SK-N-SH (cell line): ENCODE results near the gene GMPPA. TPM values are rescaled to one million over a fixed set of nuclear protein-coding genes. Genes with fewer than 3 reads are reported as not detected.
A peak's percentile ranks its signal among the peaks of the same experiment; 100 is the strongest.

Source experiments
- CTCF ChIA-PET: fragments of 300-600, 350-600 bp; formaldehyde crosslinking; extraction: SDS; loops from one replicate; lab custom pipeline; 2021; lab: Yijun Ruan, JAX
- POLR2A ChIA-PET: fragments of 350-600 bp; sonication (Branson Sonifier 250); formaldehyde crosslinking; extraction: SDS; loops from one replicate; lab custom pipeline; 2020; ENCODE audit warnings: antibody characterized with exemption, inconsistent platforms; lab: Yijun Ruan, JAX
- DNase-seq: peaks from one replicate; pipeline ENCODE4 v3.0.0; 2012
- H2AFZ ChIP-seq: fragments of 200-600 bp; sonication (generic); 2 replicates; pipeline ENCODE4 v1.8.1; 2016; ENCODE audit warnings: antibody characterized with exemption, mild to moderate bottlenecking, low read depth
- H3F3A ChIP-seq: fragments of 200-600 bp; sonication (generic); replicated peaks from 2 replicates; pipeline ENCODE3; 2016; ENCODE audit warnings: antibody characterized with exemption, mild to moderate bottlenecking; ENCODE audit not compliant: insufficient read depth
- H3K27ac ChIP-seq, 2 experiments: fragments of 200-500 bp in 1 of 2; fragments of 200-600 bp in 1 of 2; sonication (Bioruptor generic) in 1 of 2; sonication (generic), shearing (Covaris generic) in 1 of 2; 2 replicates each; pipeline versions ENCODE4 v1.5.1 to v1.6.1; 2014 to 2016; ENCODE audit warnings: low read depth in 2 of 2, inconsistent platforms in 1 of 2, low read length in 1 of 2, mild to moderate bottlenecking in 1 of 2, mixed read lengths in 1 of 2
- H3K27me3 ChIP-seq: fragments of 200-600 bp; sonication (generic), shearing (Covaris generic); 2 replicates; pipeline ENCODE4 v1.6.1; 2016; ENCODE audit warnings: mixed run types; ENCODE audit not compliant: insufficient read depth
- H3K36me3 ChIP-seq, 2 experiments: fragments of 200-500 bp in 1 of 2; fragments of 200-600 bp in 1 of 2; sonication (Bioruptor generic) in 1 of 2; sonication (generic) in 1 of 2; replicated peaks in 1 of 2; 2 replicates each; pipeline versions ENCODE3 to v1.5.1; 2014 to 2016; ENCODE audit warnings: low read length in 1 of 2, mild to moderate bottlenecking in 1 of 2; ENCODE audit not compliant: insufficient read depth in 2 of 2, control insufficient read depth in 1 of 2
- H3K4me1 ChIP-seq, 2 experiments: fragments of 200-500 bp in 1 of 2; fragments of 200-600 bp in 1 of 2; sonication (Bioruptor generic) in 1 of 2; sonication (generic), shearing (Covaris generic) in 1 of 2; 2 replicates each; pipeline versions ENCODE4 v1.5.1 to v1.6.1; 2014 to 2016; ENCODE audit warnings: low read depth in 1 of 2, low read length in 1 of 2, mixed run types in 1 of 2; ENCODE audit not compliant: insufficient read depth in 2 of 2, control insufficient read depth in 1 of 2
- H3K4me2 ChIP-seq: fragments of 200-600 bp; sonication (generic), shearing (Covaris generic); 2 replicates; pipeline ENCODE4 v1.6.1; 2017; ENCODE audit warnings: mixed run types
- H3K4me3 ChIP-seq, 2 experiments: fragments of 200-500 bp in 1 of 2; fragments of 200-600 bp in 1 of 2; sonication (Bioruptor generic) in 1 of 2; sonication (generic), shearing (Covaris generic) in 1 of 2; 2 replicates each; pipeline versions ENCODE4 v1.5.1 to v1.8.1; 2014 to 2016; ENCODE audit warnings: low read depth in 2 of 2, inconsistent platforms in 1 of 2, low read length in 1 of 2, mild to moderate bottlenecking in 1 of 2, mixed read lengths in 1 of 2, moderate library complexity in 1 of 2
- H3K79me2 ChIP-seq: fragments of 200-600 bp; sonication (generic); 2 replicates; pipeline ENCODE4 v1.8.1; 2017; ENCODE audit warnings: mild to moderate bottlenecking; ENCODE audit not compliant: insufficient read depth
- H3K9ac ChIP-seq: fragments of 200-600 bp; sonication (generic); 2 replicates; pipeline ENCODE4 v1.6.1; 2017; ENCODE audit warnings: mixed run types
- H3K9me2 ChIP-seq: fragments of 200-600 bp; sonication (generic); 2 replicates; pipeline ENCODE4 v1.6.1; 2017; ENCODE audit warnings: mixed run types
- H3K9me3 ChIP-seq: fragments of 200-600 bp; sonication (generic); 2 replicates; pipeline ENCODE4 v1.6.1; 2017; ENCODE audit warnings: mixed run types, mild to moderate bottlenecking, moderate library complexity
- H4K20me1 ChIP-seq: fragments of 200-600 bp; sonication (generic); 2 replicates; pipeline ENCODE4 v1.6.1; 2017; ENCODE audit warnings: mild to moderate bottlenecking, mixed run types; ENCODE audit not compliant: insufficient read depth
- CHD2 ChIP-seq: fragments of 150-350 bp; IDR thresholded peaks from 2 replicates; pipeline ENCODE4 v1.6.1; 2018; ENCODE audit warnings: low read length; ENCODE audit not compliant: partially characterized antibody
- ELF1 ChIP-seq: IDR thresholded peaks from 2 replicates; pipeline ENCODE4 v1.4.0; 2012
- EP300 ChIP-seq, 2 experiments: IDR thresholded peaks; 2 replicates each; pipeline versions ENCODE4 v1.4.0 to v1.6.1; 2012; ENCODE audit warnings: borderline replicate concordance in 1 of 2, low read depth in 1 of 2, low read length in 1 of 2
- EZH2phosphoT487 ChIP-seq: fragments of 200-600 bp; sonication (generic); IDR thresholded peaks from 2 replicates; pipeline ENCODE4 v1.6.1; 2017; ENCODE audit warnings: low read depth, mixed run types, mild to moderate bottlenecking, antibody characterized with exemption, moderate library complexity, borderline replicate concordance
- FOSL2 ChIP-seq: IDR thresholded peaks from 2 replicates; pipeline ENCODE4 v1.4.0; 2012; ENCODE audit warnings: low read depth, mild to moderate bottlenecking, moderate library complexity, borderline replicate concordance
- FOXM1 ChIP-seq: IDR thresholded peaks from 2 replicates; pipeline ENCODE4 v1.4.0; 2012; ENCODE audit warnings: low read depth, mild to moderate bottlenecking
- GABPA ChIP-seq: IDR thresholded peaks from 2 replicates; pipeline ENCODE4 v1.4.0; 2012; ENCODE audit warnings: low read depth, mild to moderate bottlenecking
- GATA2 ChIP-seq: sonication (generic); formaldehyde crosslinking; IDR thresholded peaks from 2 replicates; pipeline ENCODE4 v1.5.0; 2020; ENCODE audit warnings: mild to moderate bottlenecking, missing genetic modification reagents
- MXI1 ChIP-seq: IDR thresholded peaks from 2 replicates; pipeline ENCODE4 v1.6.1; 2012; ENCODE audit warnings: mild to moderate bottlenecking, low read depth, low read length, improper control_type of control experiment
- NFIC ChIP-seq: IDR thresholded peaks from 2 replicates; pipeline ENCODE4 v1.4.0; 2012; ENCODE audit warnings: borderline replicate concordance
- POLR2AphosphoS5 ChIP-seq: IDR thresholded peaks from 2 replicates; pipeline ENCODE4 v1.6.1; 2012; ENCODE audit warnings: low read depth, low read length
- RCOR1 ChIP-seq: fragments of 150-350 bp; IDR thresholded peaks from 2 replicates; pipeline ENCODE4 v1.6.1; 2017; ENCODE audit warnings: antibody characterized with exemption, low read length
- SIN3A ChIP-seq: IDR thresholded peaks from 2 replicates; pipeline ENCODE4 v1.6.1; 2012; ENCODE audit warnings: low read depth, mild to moderate bottlenecking, low read length, moderate library complexity, borderline replicate concordance
- SMC3 ChIP-seq: IDR thresholded peaks from 2 replicates; pipeline ENCODE4 v1.6.1; 2012; ENCODE audit warnings: low read depth, low read length, improper control_type of control experiment
- TAF1 ChIP-seq: IDR thresholded peaks from 2 replicates; pipeline ENCODE4 v1.6.1; 2012; ENCODE audit warnings: low read depth, mild to moderate bottlenecking, low read length, moderate library complexity, borderline replicate concordance
- TCF12 ChIP-seq: IDR thresholded peaks from 2 replicates; pipeline ENCODE4 v1.4.0; 2012
- WGBS: methylation state at CpG from one replicate; pipeline ENCODE4 v1.1.6; 2017; ENCODE audit warnings: low lambda C conversion rate; 5-methylcytosine and 5-hydroxymethylcytosine counted together
- polyA plus RNA-seq, 3 experiments: library from polyadenylated mRNA; depleted of rRNA; stranded (reverse); fragments of >200 nt; gene quantifications; 2 replicates each; pipeline ENCODE4 v1.2.3, GENCODE V29; 2012
- TF ChIP-seq, protein P1 (sequence below): IDR thresholded peaks from 2 replicates; pipeline ENCODE4 v1.4.0; 2012; ENCODE audit warnings: low read depth
- TF ChIP-seq, protein P2 (sequence below): IDR thresholded peaks from 2 replicates; pipeline ENCODE4 v1.4.0; 2012; ENCODE audit warnings: low read depth, borderline replicate concordance
- TF ChIP-seq, protein P3 (sequence below): fragments of 150-350 bp; IDR thresholded peaks from 2 replicates; pipeline ENCODE4 v1.6.1; 2017; ENCODE audit warnings: antibody characterized with exemption, low read length, low read depth, borderline replicate concordance
- TF ChIP-seq, protein P4 (sequence below): IDR thresholded peaks from 2 replicates; pipeline ENCODE4 v1.4.0; 2012; ENCODE audit warnings: low read depth, borderline replicate concordance
- TF ChIP-seq, protein P5 (sequence below): fragments of 150-350 bp; IDR thresholded peaks from 2 replicates; pipeline ENCODE4 v1.6.1; 2016; ENCODE audit warnings: mild to moderate bottlenecking, low read depth, low read length
- TF ChIP-seq, protein P6 (sequence below): fragments of 200-600 bp; sonication (generic); IDR thresholded peaks from 2 replicates; pipeline ENCODE4 v1.6.1; 2017; ENCODE audit warnings: antibody characterized with exemption, mild to moderate bottlenecking, moderate library complexity

GMPPA gene
- polyA plus RNA-seq (2012; rRNA removed): 61.3 and 75.1 TPM in 2 replicates
- 27.7 and 39.9 TPM in 2 replicates for polyA plus RNA-seq (2012; cell fraction: cytosol; rRNA removed)
- 157 and 170 TPM in 2 replicates for polyA plus RNA-seq (2012; cell fraction: nucleus; rRNA removed)

DNA sequence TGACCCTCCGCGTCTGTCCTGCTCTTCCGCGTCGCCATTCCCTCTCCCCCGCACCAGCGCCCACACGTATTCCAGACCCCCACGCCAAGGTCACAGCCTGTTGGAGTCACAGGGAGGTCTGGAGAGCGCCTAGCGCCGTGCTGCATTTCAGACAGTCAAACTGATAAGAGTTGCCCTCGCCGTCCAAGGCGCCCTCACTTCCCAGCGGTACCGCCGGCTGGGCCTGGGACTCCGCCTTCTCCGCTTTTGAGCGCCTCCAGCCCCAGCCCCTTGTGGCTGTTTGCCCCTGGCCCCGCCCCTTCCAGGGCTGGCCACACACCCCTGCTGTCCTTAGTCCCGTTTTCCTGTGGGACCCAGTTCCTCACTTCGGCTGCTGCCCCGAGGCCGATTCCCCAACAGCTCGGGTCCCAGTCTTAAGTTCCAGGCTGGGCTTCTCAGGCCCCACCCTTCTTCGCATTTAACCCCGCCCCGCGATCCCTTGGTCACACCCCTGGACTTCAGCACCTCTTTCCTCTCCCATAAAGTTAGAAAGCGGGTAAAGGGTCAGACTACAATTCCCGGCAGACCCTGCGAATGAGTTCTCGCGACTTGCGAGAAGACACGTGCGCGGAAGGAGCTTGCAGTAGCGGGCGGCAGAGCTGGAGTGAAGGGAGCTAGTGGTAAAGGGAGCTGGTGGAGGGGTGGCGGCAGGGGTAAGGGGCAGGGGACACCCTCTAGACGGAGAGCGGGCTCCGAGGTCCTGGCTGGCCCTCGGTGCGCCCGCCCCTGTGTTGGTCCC is at the start of gene GMPPA:
Gene GMPPA, plus strand, starts transcription at position 612 of the 778 bp plus-strand sequence. CDS start 1,085 bp downstream, outside the sequence.
- Histone ChIP-seq H3K9me3 (no peaks in the 10 kb centered on the region), H3F3A (no peaks in the 10 kb centered on the region), H3K9me2 (no peaks in the 10 kb centered on the region), H2AFZ (peak within 1 kb of the TSS; percentile 78), H3K4me2 (peak within 1 kb of the TSS; percentile 98), H3K79me2 (peaks cover 20% of the 10 kb centered on the region), H3K27ac (peak within 1 kb of the TSS; percentile 81 to 99), H3K9ac (peak within 1 kb of the TSS; percentile 90), H3K4me3 (peak within 1 kb of the TSS; percentile 81 to 85), H3K27me3 (no peaks in the 10 kb centered on the region), H3K4me1 (peaks cover 16 to 68% of the 10 kb centered on the region in 2 experiments), H4K20me1 (no peaks in the 10 kb centered on the region), H3K36me3 (peaks cover 3 to 12% of the 10 kb centered on the region in 2 experiments)
- ChIA-PET POLR2A (interaction anchor here (0.6 to 4.6 kb wide), 14 partner anchors 9 to 1203 kb away, joined by 3 to 53 read pairs (median 6); partner anchors contain the start of genes ASIC4, CHPF and TMEM198), CTCF (interaction anchor here (0.8 to 62.1 kb wide), 5 partner anchors 4 to 110 kb away, joined by 3 to 2824 read pairs (median 7); partner anchors contain the start of genes ASIC4, CHPF, GMPPA and TMEM198)
- DNase-seq: peak; percentile 93
- 1% methylated on average over 42 of the region's 49 CpGs for WGBS
- TF ChIP-seq, protein P1, sequence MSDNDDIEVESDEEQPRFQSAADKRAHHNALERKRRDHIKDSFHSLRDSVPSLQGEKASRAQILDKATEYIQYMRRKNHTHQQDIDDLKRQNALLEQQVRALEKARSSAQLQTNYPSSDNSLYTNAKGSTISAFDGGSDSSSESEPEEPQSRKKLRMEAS: peak; percentile 72
- peak; percentile 88 for TF ChIP-seq MXI1
- TF ChIP-seq NFIC: no peak
- TF ChIP-seq, protein P2, sequence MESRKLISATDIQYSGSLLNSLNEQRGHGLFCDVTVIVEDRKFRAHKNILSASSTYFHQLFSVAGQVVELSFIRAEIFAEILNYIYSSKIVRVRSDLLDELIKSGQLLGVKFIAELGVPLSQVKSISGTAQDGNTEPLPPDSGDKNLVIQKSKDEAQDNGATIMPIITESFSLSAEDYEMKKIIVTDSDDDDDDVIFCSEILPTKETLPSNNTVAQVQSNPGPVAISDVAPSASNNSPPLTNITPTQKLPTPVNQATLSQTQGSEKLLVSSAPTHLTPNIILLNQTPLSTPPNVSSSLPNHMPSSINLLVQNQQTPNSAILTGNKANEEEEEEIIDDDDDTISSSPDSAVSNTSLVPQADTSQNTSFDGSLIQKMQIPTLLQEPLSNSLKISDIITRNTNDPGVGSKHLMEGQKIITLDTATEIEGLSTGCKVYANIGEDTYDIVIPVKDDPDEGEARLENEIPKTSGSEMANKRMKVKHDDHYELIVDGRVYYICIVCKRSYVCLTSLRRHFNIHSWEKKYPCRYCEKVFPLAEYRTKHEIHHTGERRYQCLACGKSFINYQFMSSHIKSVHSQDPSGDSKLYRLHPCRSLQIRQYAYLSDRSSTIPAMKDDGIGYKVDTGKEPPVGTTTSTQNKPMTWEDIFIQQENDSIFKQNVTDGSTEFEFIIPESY: peak; percentile 99
- TF ChIP-seq, protein P3, sequence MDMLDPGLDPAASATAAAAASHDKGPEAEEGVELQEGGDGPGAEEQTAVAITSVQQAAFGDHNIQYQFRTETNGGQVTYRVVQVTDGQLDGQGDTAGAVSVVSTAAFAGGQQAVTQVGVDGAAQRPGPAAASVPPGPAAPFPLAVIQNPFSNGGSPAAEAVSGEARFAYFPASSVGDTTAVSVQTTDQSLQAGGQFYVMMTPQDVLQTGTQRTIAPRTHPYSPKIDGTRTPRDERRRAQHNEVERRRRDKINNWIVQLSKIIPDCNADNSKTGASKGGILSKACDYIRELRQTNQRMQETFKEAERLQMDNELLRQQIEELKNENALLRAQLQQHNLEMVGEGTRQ: peak; percentile 55; the same call in 1 of the 2 replicates
- TF ChIP-seq, protein P4, sequence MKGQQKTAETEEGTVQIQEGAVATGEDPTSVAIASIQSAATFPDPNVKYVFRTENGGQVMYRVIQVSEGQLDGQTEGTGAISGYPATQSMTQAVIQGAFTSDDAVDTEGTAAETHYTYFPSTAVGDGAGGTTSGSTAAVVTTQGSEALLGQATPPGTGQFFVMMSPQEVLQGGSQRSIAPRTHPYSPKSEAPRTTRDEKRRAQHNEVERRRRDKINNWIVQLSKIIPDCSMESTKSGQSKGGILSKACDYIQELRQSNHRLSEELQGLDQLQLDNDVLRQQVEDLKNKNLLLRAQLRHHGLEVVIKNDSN: peak; percentile 88
- TF ChIP-seq CHD2: peak; percentile 100
- no peak for TF ChIP-seq FOSL2
- 0 out of 2 replicates have a peak, but pooled peaks have one; percentile 4 for TF ChIP-seq SMC3
- TF ChIP-seq EP300 (IDR thresholded peaks at IDR 0.05; ENCODE audit: borderline replicate concordance in 1 of 2, low read depth in 1 of 2, low read length in 1 of 2): no peak
- TF ChIP-seq SIN3A: peak; percentile 96
- TF ChIP-seq GATA2 (CRISPR knock-in tag): peak; percentile 55; the same call in 1 of the 2 replicates
- TF ChIP-seq, protein P5, sequence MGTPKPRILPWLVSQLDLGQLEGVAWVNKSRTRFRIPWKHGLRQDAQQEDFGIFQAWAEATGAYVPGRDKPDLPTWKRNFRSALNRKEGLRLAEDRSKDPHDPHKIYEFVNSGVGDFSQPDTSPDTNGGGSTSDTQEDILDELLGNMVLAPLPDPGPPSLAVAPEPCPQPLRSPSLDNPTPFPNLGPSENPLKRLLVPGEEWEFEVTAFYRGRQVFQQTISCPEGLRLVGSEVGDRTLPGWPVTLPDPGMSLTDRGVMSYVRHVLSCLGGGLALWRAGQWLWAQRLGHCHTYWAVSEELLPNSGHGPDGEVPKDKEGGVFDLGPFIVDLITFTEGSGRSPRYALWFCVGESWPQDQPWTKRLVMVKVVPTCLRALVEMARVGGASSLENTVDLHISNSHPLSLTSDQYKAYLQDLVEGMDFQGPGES: no peak
- no peak for TF ChIP-seq TCF12
- TF ChIP-seq, protein P6, sequence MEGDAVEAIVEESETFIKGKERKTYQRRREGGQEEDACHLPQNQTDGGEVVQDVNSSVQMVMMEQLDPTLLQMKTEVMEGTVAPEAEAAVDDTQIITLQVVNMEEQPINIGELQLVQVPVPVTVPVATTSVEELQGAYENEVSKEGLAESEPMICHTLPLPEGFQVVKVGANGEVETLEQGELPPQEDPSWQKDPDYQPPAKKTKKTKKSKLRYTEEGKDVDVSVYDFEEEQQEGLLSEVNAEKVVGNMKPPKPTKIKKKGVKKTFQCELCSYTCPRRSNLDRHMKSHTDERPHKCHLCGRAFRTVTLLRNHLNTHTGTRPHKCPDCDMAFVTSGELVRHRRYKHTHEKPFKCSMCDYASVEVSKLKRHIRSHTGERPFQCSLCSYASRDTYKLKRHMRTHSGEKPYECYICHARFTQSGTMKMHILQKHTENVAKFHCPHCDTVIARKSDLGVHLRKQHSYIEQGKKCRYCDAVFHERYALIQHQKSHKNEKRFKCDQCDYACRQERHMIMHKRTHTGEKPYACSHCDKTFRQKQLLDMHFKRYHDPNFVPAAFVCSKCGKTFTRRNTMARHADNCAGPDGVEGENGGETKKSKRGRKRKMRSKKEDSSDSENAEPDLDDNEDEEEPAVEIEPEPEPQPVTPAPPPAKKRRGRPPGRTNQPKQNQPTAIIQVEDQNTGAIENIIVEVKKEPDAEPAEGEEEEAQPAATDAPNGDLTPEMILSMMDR: no peak; the same call in 1 of the 2 replicates
- no peak for TF ChIP-seq FOXM1
- TF ChIP-seq GABPA: peak; percentile 31; the same call in 1 of the 2 replicates
- no peak for TF ChIP-seq EZH2phosphoT487
- no peak for TF ChIP-seq RCOR1
- peak; percentile 74 for TF ChIP-seq TAF1
- peak; percentile 66 for TF ChIP-seq POLR2AphosphoS5
- TF ChIP-seq ELF1: peak; percentile 97
